ENCODE data around the gene CPA1. TPM values are rescaled to one million over a fixed set of nuclear protein-coding genes. Genes with fewer than 3 reads are reported as not detected.

The CPA1 gene
- total RNA-seq, 1 experiment from 2014 or later, result not detected

DNA sequence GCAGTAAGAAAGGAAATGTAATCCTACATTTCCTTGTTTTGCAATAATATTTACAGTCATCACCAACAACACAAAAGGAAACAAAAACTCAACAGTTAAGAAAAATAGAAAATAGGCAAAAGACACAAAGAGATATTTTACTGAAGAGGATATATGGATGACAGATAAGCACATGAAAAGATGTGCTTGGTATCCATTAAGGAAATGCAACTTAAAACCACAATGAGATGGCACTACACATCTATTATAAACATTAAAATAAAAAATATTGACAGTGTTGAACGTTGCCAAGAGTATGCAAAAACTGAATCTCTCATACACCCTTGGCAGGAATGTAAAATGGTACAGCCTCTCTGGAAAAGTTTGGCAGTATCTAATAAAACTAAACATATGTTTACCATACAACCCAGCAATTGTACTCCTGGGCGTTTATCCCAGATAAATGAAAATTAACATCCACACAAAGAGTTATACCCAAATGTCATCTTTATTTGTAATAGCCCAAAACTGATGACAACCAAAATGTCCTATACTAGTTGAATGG lies 55.1 kb downstream of the CPA1 start:
- H3K4me3 ChIP-seq (ENCODE audit: low read depth, low read length), result no peak overlapping the region
- peaks cover 10% of the 10 kb centered on the region for H3K4me1 ChIP-seq
- Mint-ChIP-seq H3K9me3 (ENCODE audit: unreplicated experiment) (no peaks in the 10 kb centered on the region), H3K36me3 (ENCODE audit: insufficient read depth, unreplicated experiment) (peaks cover 3% of the 10 kb centered on the region), H3K4me1 (ENCODE audit: low read depth, unreplicated experiment) (no peaks in the 10 kb centered on the region), H3K4me3 (ENCODE audit: unreplicated experiment) (no peak overlapping the region), H3K27me3 (ENCODE audit: insufficient read depth, unreplicated experiment) (no peaks in the 10 kb centered on the region), H3K27ac (ENCODE audit: unreplicated experiment) (no peak overlapping the region)
- POLR2A ChIA-PET, result no interaction called here
- intact Hi-C loops (cut with micrococcal nuclease; ENCODE audit: unreplicated experiment), result no loop called here
- H3K9me3 ChIP-seq, result no peaks in the 10 kb centered on the region
- TF ChIP-seq, protein P1, sequence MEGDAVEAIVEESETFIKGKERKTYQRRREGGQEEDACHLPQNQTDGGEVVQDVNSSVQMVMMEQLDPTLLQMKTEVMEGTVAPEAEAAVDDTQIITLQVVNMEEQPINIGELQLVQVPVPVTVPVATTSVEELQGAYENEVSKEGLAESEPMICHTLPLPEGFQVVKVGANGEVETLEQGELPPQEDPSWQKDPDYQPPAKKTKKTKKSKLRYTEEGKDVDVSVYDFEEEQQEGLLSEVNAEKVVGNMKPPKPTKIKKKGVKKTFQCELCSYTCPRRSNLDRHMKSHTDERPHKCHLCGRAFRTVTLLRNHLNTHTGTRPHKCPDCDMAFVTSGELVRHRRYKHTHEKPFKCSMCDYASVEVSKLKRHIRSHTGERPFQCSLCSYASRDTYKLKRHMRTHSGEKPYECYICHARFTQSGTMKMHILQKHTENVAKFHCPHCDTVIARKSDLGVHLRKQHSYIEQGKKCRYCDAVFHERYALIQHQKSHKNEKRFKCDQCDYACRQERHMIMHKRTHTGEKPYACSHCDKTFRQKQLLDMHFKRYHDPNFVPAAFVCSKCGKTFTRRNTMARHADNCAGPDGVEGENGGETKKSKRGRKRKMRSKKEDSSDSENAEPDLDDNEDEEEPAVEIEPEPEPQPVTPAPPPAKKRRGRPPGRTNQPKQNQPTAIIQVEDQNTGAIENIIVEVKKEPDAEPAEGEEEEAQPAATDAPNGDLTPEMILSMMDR (IDR thresholded peaks at IDR 0.05; ENCODE audit: insufficient read depth in 1 of 2, low read depth in 1 of 2, low read length in 1 of 2, severe bottlenecking in 1 of 2, unreplicated experiment in 1 of 2), result no peak
- CTCF ChIA-PET, result no interaction called here
- no peaks in the 10 kb centered on the region for H3K36me3 ChIP-seq (ENCODE audit: control insufficient read depth, insufficient read depth, low read length)
- no peak for DNase-seq
- no TSS peak for BruUV-seq (replicated peaks)
- no peaks in the 10 kb centered on the region for H3K27me3 ChIP-seq (replicated peaks; ENCODE audit: control insufficient read depth, insufficient read depth, low read length)

DNA sequence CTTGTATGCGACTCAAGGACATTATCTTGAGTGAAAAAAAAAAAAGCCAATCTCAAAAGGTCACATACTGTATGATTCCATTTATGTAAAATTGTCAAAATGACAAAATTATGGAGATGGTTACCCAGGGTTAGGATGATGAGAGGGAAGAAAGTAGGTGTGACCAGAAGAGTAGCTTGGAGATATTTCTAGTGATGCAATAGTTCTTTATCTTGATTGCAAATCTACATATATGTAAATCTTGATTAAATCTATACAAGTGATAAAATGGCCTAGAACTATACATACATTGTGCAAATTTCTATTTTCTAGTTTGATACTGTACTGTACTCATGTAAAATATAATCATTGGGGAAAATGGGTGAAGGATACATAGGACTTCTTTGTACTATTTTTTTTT lies 56.0 kb downstream of the CPA1 start:
- Histone ChIP-seq H3K9me3 (no peaks in the 10 kb centered on the region), H3K27me3 (replicated peaks; ENCODE audit: control insufficient read depth, insufficient read depth, low read length) (no peaks in the 10 kb centered on the region), H3K4me3 (ENCODE audit: low read depth, low read length) (no peak overlapping the region), H3K4me1 (peaks cover 10% of the 10 kb centered on the region), H3K36me3 (ENCODE audit: control insufficient read depth, insufficient read depth, low read length) (no peaks in the 10 kb centered on the region)
- Mint-ChIP-seq H3K4me3 (ENCODE audit: unreplicated experiment) (no peak overlapping the region), H3K9me3 (ENCODE audit: unreplicated experiment) (no peaks in the 10 kb centered on the region), H3K36me3 (ENCODE audit: insufficient read depth, unreplicated experiment) (peaks cover 11% of the 10 kb centered on the region), H3K27me3 (ENCODE audit: insufficient read depth, unreplicated experiment) (no peaks in the 10 kb centered on the region), H3K27ac (ENCODE audit: unreplicated experiment) (no peak overlapping the region), H3K4me1 (ENCODE audit: low read depth, unreplicated experiment) (no peaks in the 10 kb centered on the region)
- BruUV-seq (replicated peaks), result no TSS peak
- POLR2A ChIA-PET, result no interaction called here
- CTCF ChIA-PET, result no interaction called here
- intact Hi-C loops (cut with micrococcal nuclease; ENCODE audit: unreplicated experiment), result no loop called here
- TF ChIP-seq, protein P1 (IDR thresholded peaks at IDR 0.05; ENCODE audit: insufficient read depth in 1 of 2, low read depth in 1 of 2, low read length in 1 of 2, severe bottlenecking in 1 of 2, unreplicated experiment in 1 of 2), result no peak
- DNase-seq, result no peak

Other genes starting within 250 kb of the CPA1 start
- 32.8 and 34.5 TPM in 2 replicates for gene TMEM209, start 175.1 kb upstream of the CPA1 start, total RNA-seq (2022)
- gene SSMEM1, start 172.6 kb upstream of the CPA1 start, total RNA-seq (2022), result not detected in 2 replicates
- 26.1 and 27.6 TPM in 2 replicates for gene CPA2, start 113.6 kb upstream of the CPA1 start, total RNA-seq (2022)
- 0.59 and 0.72 TPM in 2 replicates for gene CPA4, start 87.3 kb upstream of the CPA1 start, total RNA-seq (2022)
- not detected in 2 replicates for gene CPA5, start 35.7 kb upstream of the CPA1 start, total RNA-seq (2022)
- gene CEP41, start 60.5 kb downstream of the CPA1 start, total RNA-seq (2022), result 14.3 and 14.9 TPM in 2 replicates
- 270 and 295 TPM in 2 replicates for gene MEST, start 111.6 kb downstream of the CPA1 start, total RNA-seq (2022)